Progenitor cell of endocrine pancreas (in vitro differentiated cells): ENCODE results near the gene TNFRSF9. TPM values are rescaled to one million over a fixed set of nuclear protein-coding genes. Genes with fewer than 3 reads are reported as not detected.
A peak's percentile ranks its signal among the peaks of the same experiment; 100 is the strongest.

Experiments used
- DNase-seq: peaks from one replicate; pipeline ENCODE4 v3.0.0; 2021; ENCODE audit warnings: low spot score; ENCODE audit not compliant: unreplicated experiment
- H3K27ac Mint-ChIP-seq: 2 replicates; pipeline ENCODE4 v1.8.0; 2021; ENCODE audit warnings: mild to moderate bottlenecking, moderate library complexity, mixed read lengths
- H3K27me3 Mint-ChIP-seq: 2 replicates; pipeline ENCODE4 v1.8.0; 2021; ENCODE audit warnings: mixed read lengths
- H3K36me3 Mint-ChIP-seq: 2 replicates; pipeline ENCODE4 v1.8.0; 2022; ENCODE audit warnings: mixed read lengths; ENCODE audit not compliant: insufficient read depth
- H3K4me1 Mint-ChIP-seq: 2 replicates; pipeline ENCODE4 v1.8.0; 2021; ENCODE audit warnings: low read depth, mixed read lengths
- H3K4me3 Mint-ChIP-seq: 2 replicates; pipeline ENCODE4 v1.8.0; 2021; ENCODE audit warnings: low read depth, mild to moderate bottlenecking, moderate library complexity, mixed read lengths
- H3K9me3 Mint-ChIP-seq: 2 replicates; pipeline ENCODE4 v1.8.0; 2021; ENCODE audit warnings: low read depth, mixed read lengths
- CTCF ChIP-seq: fragments of 200-600 bp; sonication (generic); IDR thresholded peaks from one replicate; pipeline ENCODE4 v1.5.0; 2021; ENCODE audit warnings: antibody characterized with exemption, mild to moderate bottlenecking; ENCODE audit not compliant: unreplicated experiment
- total RNA-seq: library from RNA; stranded (reverse); gene quantifications from 2 replicates; pipeline ENCODE4 v1.2.1, GENCODE V29; 2021

TNFRSF9 gene
- total RNA-seq, 1 donor from 2014 or later, result 0.60 TPM

- H3K4me1 Mint-ChIP-seq, result no peaks in the 10 kb centered on the region
- DNase-seq, result no peak
- no peak overlapping the region for H3K27ac Mint-ChIP-seq
- no peak overlapping the region for H3K4me3 Mint-ChIP-seq
- no peak for TF ChIP-seq CTCF
- no peaks in the 10 kb centered on the region for H3K9me3 Mint-ChIP-seq
- peaks cover 24% of the 10 kb centered on the region for H3K27me3 Mint-ChIP-seq
- no peaks in the 10 kb centered on the region for H3K36me3 Mint-ChIP-seq
Observed at GRCh38 chr1:7915826-7916500, 24.7 kb downstream of the TNFRSF9 start.

GRCh38 chr1:7912743-7913557 is 27.7 kb downstream of the TNFRSF9 start:
- TF ChIP-seq CTCF, result no peak
- no peaks in the 10 kb centered on the region for H3K36me3 Mint-ChIP-seq
- no peak for DNase-seq
- H3K4me3 Mint-ChIP-seq, result no peak overlapping the region
- no peak overlapping the region for H3K27ac Mint-ChIP-seq
- no peaks in the 10 kb centered on the region for H3K4me1 Mint-ChIP-seq
- peaks cover 24% of the 10 kb centered on the region for H3K27me3 Mint-ChIP-seq
- H3K9me3 Mint-ChIP-seq, result no peaks in the 10 kb centered on the region

GRCh38 chr1:7912145-7912544 is 28.5 kb downstream of the TNFRSF9 start:
- no peak for TF ChIP-seq CTCF
- Mint-ChIP-seq H3K9me3 (no peaks in the 10 kb centered on the region), H3K4me1 (no peaks in the 10 kb centered on the region), H3K27me3 (peaks cover 21% of the 10 kb centered on the region), H3K4me3 (no peak overlapping the region), H3K36me3 (no peaks in the 10 kb centered on the region), H3K27ac (no peak overlapping the region)
- DNase-seq, result no peak

- no peak for TF ChIP-seq CTCF
- H3K4me1 Mint-ChIP-seq, result no peaks in the 10 kb centered on the region
- H3K36me3 Mint-ChIP-seq, result no peaks in the 10 kb centered on the region
- peaks cover 15% of the 10 kb centered on the region for H3K27me3 Mint-ChIP-seq
- no peaks in the 10 kb centered on the region for H3K9me3 Mint-ChIP-seq
- no peak for DNase-seq
- H3K27ac Mint-ChIP-seq, result no peak overlapping the region
- H3K4me3 Mint-ChIP-seq, result no peak overlapping the region
Observed at GRCh38 chr1:7905262-7905661, 35.4 kb downstream of the TNFRSF9 start.

GRCh38 chr1:7902478-7903085 is 38.1 kb downstream of the TNFRSF9 start:
- H3K4me3 Mint-ChIP-seq, result no peak overlapping the region

More at GRCh38 chr1:7902478-7903085, 38.1 kb downstream of the TNFRSF9 start:
- TF ChIP-seq CTCF, result peak; percentile 79
- H3K27ac Mint-ChIP-seq, result no peak overlapping the region
- no peaks in the 10 kb centered on the region for H3K36me3 Mint-ChIP-seq
- H3K4me1 Mint-ChIP-seq, result no peaks in the 10 kb centered on the region
- H3K27me3 Mint-ChIP-seq, result peaks cover 15% of the 10 kb centered on the region
- no peaks in the 10 kb centered on the region for H3K9me3 Mint-ChIP-seq
- peak; percentile 50 for DNase-seq
